Measurements from ENCODE around the gene TMIGD3.

Gene TMIGD3

DNA sequence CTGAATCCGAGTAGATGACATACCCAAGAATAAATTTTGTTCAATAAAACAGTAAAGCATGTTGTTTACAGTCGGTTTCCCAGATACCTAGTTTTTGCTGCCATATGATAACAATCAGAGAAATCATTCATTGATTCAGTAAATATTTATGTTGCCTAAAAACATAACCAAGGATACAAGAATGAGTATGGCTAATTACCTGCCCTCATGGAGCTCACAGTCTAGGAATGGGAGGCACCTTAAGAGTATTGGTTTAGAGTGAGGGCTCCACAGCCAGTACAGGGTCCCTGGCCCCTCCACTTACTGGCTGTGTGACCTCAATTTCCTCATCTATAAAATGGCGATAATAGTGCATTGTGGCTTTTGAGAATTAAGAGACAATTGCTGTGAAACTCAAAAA lies 53.2 kb downstream of the TMIGD3 start:
- in situ Hi-C loops (cut with MboI; ENCODE audit: low sequenced_read_pairs): no loop called here

DNA sequence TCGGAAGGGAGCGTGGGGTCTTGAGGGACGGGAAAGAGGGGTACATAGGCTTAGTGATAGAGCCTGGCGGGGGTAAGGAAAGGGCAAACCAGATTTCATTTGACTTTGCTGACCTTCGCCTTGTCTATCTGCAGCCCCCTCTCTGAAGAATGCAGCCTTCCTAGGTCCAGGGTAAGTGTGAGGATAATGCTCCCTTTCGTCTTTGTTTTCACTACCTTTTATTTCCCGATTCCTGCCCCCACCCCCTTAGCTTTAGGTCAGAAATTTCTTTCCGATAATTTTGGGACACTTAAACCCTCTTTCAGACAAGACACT lies 53.8 kb downstream of the TMIGD3 start:
- in situ Hi-C loops (cut with MboI; ENCODE audit: low sequenced_read_pairs): no loop called here

- in situ Hi-C loops (cut with MboI; ENCODE audit: low sequenced_read_pairs): no loop called here
Measured at GRCh38 chr1:111448918-111449702, 54.3 kb downstream of the TMIGD3 start, which contains the start of the genes ATP5PB and WDR77. Gene ATP5PB, plus strand, starts transcription at chr1:111449464. Its CDS starts 78 bp downstream, at chr1:111449542. Gene WDR77, minus strand, starts transcription at chr1:111449256. Its CDS starts 87 bp downstream, at chr1:111449169.

- in situ Hi-C loops (cut with MboI; ENCODE audit: low sequenced_read_pairs): no loop called here
Measured at GRCh38 chr1:111448482-111448917, 54.9 kb downstream of the TMIGD3 start.

DNA sequence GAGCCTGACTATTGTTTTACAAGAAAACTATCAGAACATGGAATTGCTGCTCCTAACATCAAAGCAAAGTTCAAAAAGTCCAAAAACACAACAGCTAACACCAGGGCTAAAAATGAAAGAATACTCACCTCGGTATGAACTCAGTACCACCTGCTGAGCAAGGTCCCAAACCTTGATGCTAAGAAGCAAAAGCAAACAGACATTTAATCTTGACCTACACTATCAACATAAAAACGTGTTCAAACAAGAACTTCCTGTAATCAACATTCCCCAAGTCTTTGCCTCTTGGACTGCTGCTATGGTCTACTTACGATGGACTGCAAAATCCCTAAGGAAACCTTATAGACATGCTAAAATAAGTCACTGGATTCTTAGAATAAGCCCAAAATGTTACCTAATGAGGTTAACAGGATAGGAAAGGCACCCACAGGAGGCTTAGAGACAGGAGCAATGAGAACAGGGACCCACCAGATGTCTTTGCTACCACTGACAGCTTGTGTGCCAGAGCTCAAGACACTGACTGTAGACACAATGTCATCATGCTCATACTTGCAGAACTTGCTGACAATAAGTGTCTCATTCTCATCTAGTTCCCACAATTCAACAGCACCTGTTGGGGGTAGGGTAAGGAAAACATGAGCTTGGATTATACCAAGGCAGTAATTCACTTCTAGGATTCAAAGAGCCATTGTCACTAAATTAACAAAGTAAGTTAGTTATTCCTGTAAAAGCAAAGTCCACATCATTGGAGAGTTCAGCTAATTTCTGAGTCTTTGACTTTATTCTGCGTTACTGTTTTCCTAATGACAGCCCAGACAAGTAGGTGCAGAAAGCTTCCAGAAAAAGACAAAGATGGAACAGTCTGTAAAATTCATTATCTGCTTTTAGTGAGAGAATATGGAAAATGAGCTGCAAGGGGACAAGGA lies 56.2 kb downstream of the TMIGD3 start:
- in situ Hi-C loops (cut with MboI; ENCODE audit: low sequenced_read_pairs): no loop called here

DNA sequence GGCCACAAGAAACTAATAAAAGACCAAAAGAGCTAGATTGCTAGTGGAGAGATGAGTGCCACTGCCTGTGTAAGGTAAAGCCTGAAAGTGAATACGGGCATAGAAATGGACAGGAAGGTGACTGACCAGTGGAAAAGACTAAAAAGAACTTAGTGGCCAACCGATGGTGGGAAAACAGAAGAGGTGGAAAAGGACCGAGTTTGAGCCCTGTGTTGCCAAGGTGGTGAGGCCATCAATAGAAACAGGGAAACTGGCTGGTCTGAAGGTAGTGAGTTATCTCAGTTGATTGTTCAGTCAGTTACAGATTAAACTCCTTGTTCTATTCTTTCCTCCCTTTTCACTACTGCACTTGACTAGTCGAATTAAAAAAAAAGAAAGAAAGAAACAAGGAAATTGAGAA lies 56.9 kb downstream of the TMIGD3 start:
- in situ Hi-C loops (cut with MboI; ENCODE audit: low sequenced_read_pairs): no loop called here

GRCh38 chr1:111444031-111444430 lies 59.4 kb downstream of the TMIGD3 start:
- in situ Hi-C loops (cut with MboI; ENCODE audit: low sequenced_read_pairs): no loop called here

DNA sequence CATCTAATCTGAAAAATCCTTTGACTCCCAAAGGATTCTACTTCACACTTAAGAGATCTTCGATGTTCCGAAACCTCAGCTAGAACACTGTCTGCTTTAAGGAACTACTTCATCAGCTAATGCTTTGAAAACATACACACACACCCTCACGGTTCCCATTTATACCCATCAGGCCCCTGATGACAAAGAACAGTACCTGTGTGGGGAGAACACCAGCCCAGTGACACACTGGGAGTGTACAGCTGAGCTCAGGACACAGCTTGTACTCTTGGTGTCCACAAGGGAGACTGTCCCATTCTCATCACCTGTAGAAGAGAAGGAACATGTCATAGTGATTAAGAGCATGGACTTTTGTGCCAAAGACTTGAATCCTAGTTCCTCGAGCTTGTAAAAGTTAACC lies 61.0 kb downstream of the TMIGD3 start:
- in situ Hi-C loops (cut with MboI; ENCODE audit: low sequenced_read_pairs): no loop called here

GRCh38 chr1:111441573-111442192 lies 61.8 kb downstream of the TMIGD3 start:
- in situ Hi-C loops (cut with MboI; ENCODE audit: low sequenced_read_pairs): no loop called here

DNA sequence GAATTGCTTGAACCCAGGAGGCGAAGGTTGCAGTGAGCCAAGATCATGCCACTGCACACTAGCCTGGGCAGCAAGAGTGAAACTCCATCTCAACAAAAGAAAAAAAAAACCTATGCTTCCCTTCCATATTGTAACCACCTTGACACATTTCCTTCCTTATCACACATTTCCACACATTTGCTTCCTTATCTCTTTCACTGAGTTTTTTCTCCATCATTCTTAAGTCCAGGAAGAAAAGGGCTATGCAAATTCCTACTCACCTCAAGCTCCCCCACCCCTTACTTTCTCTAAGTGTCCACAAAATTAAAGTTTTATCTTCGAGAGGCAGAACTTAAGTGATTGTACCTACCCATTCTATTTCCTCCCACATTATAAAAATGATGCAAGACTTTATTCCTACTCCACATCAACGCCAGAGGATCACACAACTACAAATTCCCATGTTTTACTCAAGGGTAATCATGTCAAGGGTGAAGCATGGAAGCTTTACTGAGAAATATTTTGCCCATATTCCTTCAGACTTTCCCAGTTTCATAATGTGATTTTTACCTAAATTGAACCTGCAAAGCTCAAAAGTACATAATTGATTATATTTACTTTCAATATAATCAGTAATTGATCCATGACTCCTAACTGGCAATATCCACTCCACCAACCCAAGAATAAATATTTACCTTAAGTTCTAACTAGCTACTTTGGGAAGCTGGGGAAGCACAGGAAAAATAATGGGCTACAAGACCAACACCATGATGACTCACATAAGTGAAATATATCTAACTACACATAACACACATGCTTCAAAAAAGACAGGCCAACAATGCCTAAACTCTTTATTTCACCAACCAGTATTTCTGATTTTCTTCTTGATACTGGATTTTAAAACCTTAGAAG lies 63.7 kb downstream of the TMIGD3 start:
- in situ Hi-C loops (cut with MboI; ENCODE audit: low sequenced_read_pairs): no loop called here

DNA sequence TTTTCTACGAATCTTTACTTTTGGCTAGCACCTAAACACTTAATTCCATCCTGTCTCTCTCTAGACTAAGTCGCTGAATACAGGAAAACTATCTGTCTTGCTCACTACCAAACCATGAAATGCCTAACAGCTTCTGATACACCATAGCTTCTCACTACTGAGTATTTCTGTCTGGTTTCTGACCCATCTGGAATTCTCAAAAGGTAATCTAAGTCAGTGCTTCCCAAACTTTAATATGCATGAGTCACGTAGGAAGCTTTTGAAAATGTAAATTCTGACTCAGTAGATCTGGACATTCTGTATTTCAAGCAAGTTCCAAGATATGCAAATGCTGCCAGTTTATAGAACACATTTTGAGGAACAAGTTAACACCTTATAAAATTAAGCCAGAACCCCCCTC lies 66.7 kb downstream of the TMIGD3 start:
- in situ Hi-C loops (cut with MboI; ENCODE audit: low sequenced_read_pairs): no loop called here

Measured in hTERT RPE-1 (cell line).